GM19324 (cell line): Measurements from ENCODE around the gene ITGB4.
A peak's percentile ranks its signal among the peaks of the same experiment; 100 is the strongest.
"Not testable (repeated sequence)": the region's sequence is repeated elsewhere in the genome, so short reads cannot be mapped to it uniquely, and the experiment has no call there.

Experiments
- ATAC-seq: cut with Tn5 transposase; IDR thresholded peaks from one replicate; pipeline ENCODE4 v1.9.1; 2021; ENCODE audit warnings: mild to moderate bottlenecking, moderate library complexity; ENCODE audit not compliant: unreplicated experiment, low FRiP score

The ITGB4 gene

GRCh38 chr17:75751676-75752404, 30.6 kb downstream of the ITGB4 start:
- no peak for ATAC-seq

DNA sequence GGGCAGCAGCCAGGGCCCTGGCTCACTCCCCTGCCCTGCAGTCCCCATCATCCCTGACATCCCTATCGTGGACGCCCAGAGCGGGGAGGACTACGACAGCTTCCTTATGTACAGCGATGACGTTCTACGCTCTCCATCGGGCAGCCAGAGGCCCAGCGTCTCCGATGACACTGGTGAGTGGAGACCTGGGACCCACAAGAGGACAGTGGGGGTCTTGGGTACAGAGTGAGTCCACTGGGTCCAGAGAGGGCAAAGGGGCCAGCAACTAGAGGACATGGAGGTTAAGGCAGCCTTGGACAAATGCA, 31.1 kb downstream of the ITGB4 start:
- no peak for ATAC-seq

DNA sequence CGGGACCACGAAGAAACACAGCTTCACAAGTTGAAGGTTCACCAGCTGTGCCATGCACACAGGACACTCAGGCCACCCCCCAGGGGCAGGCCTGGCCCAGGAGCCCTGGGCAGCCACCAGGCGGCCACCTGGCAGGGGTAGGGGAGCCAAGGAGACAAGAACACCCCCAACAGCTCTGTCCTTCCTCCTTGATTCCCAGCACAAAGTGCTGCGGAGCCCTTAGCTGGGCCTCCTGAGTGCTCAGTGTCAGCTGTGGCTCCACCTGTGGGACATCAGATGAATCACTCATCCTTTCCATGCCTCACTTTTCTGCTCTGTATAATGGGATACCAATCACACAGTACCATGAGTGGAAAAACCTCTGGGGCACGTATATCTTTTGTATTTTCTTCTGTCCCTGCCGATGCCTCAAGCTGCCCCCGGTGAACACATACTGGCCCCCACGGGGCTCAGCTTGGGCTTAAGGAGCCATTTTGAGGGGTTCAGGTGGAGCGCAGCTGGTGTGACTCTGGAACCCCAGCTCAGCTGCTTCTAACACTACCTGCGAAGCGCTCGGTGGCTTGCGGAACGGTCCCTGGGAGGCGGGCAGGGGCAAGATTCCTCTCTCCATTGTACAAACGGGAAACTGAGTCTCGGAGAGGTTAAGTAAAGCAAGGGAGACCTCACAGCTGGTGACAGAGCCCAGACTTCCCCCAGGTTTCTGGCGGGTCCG, 31.7 kb downstream of the ITGB4 start:
- no peak for ATAC-seq

DNA sequence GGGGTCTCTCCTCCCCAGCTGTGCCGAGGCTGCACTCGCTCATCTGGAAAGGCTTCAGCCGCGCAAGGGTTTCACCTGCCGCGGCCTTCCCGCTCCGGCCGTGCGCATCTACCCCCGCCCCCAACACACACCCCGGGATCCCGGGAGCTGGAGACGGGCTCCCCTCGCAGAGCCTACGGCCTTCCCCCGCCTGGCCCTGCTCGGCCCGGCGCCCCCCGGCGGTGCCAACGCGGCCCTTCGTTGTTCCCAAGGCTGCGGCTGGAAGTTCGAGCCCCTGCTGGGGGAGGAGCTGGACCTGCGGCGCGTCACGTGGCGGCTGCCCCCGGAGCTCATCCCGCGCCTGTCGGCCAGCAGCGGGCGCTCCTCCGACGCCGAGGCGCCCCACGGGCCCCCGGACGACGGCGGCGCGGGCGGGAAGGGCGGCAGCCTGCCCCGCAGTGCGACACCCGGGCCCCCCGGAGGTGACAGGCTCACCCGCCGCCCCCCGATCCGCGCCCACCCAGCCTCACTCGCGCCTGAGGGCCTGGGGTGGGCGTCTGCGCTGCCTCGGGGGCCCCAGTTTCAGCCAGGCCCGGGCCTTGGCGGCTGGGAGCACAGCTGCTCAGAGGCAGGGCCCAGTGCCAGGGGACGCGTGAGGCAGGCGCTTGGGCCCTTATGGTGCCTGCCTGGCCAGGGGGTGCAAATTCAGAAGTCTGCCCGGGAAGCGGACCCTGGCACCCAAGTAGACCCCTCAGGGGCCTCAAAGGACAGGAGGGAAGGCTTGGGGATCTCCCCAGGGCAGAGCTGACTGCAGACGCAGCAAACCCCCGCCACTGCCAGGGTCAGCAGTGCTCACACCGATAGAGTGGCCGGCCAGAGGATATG, 32.5 kb downstream of the ITGB4 start:
- peak; percentile 55 for ATAC-seq

DNA sequence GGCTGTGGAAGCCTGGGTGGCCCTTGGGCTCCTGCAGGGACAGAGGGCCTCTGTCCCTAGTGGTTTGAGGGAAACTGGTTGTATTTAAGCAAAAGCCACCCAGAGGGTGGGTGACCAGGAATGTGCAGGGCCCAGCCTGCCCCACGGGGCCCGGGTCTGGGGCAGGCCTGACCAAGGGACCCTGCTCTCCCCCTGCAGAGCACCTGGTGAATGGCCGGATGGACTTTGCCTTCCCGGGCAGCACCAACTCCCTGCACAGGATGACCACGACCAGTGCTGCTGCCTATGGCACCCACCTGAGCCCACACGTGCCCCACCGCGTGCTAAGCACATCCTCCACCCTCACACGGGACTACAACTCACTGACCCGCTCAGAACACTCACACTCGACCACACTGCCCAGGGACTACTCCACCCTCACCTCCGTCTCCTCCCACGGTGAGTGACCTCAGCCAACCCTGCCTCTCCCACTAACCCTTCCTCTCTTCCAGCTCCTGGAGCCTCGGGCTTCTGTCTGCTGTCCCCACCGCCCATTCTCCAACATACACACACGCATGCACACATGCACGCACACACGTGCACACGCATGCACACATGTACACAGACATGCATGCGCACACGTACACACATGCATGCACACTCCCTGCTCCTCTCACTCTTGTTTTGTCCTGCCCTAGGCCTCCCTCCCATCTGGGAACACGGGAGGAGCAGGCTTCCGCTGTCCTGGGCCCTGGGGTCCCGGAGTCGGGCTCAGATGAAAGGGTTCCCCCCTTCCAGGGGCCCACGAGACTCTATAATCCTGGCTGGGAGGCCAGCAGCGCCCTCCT, 33.3 kb downstream of the ITGB4 start:
- no peak for ATAC-seq

- no peak for ATAC-seq
Observed at GRCh38 chr17:75755205-75755901, 34.1 kb downstream of the ITGB4 start.

DNA sequence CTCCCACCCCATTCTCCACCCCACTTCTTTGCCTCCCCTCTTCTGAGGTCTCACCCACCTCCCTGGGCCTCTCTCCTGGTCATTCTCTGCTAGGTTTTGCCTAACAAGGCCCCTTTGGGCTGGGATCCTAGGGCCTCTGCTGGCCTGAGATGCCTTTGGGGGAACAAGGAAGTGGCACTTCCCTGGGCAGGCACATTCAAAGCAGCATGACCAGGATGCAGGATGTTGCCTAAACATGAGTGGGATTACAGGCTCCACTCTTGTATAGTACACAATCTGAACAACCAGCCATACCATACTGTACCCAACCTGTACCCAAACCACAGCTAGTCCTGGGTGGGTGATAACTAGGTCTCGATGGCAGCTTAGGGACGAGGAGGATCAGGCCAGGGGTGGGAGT, 34.7 kb downstream of the ITGB4 start:
- ATAC-seq = no peak

- ATAC-seq = no peak
Observed at GRCh38 chr17:75756451-75757085, 35.3 kb downstream of the ITGB4 start.

GRCh38 chr17:75757086-75757681, 35.9 kb downstream of the ITGB4 start:
- ATAC-seq = no peak

DNA sequence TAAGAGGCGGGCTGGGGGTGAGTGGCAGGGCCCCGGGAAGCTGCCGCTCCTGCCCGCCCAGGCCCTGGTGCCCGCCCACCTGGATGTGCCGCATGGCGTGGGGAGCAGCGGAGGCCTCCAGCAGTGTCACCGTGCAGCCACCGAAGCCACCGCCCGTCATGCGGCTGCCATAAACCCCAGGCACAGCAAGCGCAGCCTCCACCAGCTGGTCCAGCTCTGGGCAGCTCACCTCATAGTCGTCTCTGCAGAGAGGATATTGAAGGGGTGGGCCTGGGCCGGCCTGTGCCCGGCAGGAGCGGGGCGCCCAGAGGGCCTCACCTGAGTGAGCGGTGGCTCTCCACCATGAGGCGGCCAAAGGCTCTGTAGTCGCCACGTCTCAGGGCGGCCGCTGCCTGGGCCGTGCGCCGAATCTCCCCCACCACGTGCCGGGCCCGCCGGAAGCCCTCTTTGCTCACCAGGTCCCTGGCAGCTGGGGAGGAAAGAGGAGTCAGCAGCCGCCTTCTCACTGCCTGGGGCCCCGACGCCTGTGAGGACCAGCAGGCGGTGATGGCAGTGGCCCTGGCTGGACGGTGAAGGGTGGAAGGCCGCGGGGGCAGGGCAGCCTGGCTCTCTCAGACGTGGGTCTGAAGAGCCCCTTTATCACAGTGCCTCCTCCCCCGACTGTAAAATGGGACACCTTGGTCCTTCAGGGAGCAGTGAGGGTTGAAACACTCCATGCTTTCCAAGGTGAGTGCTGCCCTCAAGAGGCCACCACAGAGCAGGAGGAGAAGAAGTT, 37.1 kb downstream of the ITGB4 start:
- no peak for ATAC-seq

DNA sequence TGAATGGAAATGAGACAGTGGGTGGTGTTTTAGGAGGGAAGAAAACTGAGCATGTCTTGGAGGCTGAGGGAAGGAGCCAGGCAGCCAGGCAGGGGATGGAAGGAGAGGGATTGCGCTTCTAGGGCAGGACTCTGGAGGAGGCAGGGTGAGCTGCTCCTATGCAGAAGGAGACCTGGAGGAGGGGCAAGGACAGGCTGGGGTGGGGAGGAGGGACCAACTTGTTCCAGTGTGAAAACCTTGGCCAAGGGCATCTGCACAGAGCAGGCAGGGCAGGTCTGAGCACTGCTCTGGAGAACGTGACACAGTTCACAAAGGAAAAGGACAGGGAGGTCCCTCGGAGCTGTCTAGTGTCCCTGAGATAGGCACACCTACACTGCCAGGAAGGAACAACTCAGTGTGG, 38.2 kb downstream of the ITGB4 start:
- no peak for ATAC-seq

DNA sequence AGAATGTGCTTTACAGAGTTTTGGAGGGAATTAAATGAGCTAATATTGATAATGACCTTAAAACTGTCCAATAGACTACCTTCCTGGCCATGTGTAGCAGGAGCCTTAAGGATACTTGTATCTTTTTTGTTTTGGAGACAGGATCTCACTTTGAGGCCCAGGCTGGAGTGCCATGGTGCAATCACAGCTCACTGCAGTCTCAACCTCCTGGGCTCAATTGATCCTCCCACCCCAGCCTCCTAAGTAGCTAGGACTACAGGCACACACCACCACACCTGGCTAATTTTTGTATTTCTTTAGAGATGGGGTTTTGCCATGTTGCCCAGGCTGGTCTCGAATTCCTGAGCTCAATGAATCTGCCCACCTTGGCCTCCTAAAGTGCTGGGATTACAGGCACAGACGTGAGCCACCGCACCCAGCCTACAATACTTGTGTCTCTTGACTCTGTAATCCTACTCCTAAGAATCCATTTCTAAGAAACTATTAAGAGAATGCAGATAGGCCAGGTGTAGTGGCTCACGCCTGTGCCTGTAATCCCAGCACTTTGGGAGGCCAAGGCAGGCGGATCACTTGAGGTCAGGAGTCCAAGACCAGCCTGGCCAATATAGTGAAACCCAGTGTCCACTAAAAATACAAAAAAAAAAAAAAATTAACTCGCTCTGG, 38.9 kb downstream of the ITGB4 start:
- not testable (repeated sequence) for ATAC-seq

DNA sequence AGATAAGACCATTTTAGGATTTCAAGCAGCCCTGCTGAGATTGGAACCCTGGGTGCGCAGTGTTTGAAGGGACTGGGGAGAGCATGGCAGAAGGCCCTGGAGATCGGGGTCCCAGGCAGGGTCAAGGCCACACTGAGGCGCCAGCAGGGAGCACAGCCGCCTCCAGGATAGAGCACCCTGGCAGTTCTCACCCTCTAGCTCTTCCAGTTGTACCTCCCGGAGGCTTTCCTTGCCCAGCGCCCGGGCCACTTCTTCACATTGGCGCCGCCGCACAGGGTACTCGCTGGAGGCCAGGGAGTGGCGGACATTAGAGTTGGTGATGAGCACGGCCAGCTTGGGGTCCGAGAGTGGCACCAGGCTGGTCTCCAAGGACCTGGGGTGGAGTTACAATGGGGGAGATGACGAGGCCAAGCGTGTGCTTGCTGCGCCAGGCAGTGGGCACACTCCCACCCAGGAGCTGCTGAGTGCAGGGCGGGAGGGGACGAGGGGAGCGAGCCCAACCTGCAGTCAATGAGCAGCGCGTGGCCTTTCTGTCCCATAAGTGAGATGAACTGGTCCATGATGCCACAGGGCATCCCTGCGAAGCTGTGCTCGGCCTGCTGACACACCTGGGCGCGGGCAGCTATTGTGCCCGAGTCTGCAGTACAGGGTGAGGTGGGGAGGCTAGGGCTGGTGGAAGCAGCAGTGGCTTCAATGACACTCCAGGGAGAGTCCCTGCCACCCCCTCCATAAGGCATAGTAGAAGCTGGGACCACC, 41.4 kb downstream of the ITGB4 start:
- no peak for ATAC-seq

GRCh38 chr17:75763269-75763607, 42.0 kb downstream of the ITGB4 start:
- no peak for ATAC-seq

GRCh38 chr17:75763613-75764416, 42.6 kb downstream of the ITGB4 start:
- no peak for ATAC-seq

DNA sequence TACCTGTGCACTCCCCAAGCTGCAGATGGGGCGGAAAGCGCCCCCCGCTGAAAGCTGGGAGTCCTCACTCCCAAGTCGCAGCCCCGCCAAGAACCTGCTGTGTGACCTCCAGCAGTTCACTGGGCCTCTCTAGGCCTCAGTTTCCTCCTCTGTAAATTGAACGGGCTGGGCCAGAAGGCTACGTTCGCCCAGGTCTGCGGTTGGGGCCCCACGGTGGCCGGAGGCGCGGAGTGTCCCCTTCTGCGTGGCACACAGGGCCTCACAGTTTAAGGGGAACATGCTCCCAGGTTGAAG, 43.1 kb downstream of the ITGB4 start:
- ATAC-seq = no peak
